ENCODE results near the gene GLRX5. TPM values are rescaled to one million over a fixed set of nuclear protein-coding genes. Genes with fewer than 3 reads are reported as not detected.

The GLRX5 gene
- total RNA-seq, 1 experiment from 2014 or later: 60.1 TPM

DNA sequence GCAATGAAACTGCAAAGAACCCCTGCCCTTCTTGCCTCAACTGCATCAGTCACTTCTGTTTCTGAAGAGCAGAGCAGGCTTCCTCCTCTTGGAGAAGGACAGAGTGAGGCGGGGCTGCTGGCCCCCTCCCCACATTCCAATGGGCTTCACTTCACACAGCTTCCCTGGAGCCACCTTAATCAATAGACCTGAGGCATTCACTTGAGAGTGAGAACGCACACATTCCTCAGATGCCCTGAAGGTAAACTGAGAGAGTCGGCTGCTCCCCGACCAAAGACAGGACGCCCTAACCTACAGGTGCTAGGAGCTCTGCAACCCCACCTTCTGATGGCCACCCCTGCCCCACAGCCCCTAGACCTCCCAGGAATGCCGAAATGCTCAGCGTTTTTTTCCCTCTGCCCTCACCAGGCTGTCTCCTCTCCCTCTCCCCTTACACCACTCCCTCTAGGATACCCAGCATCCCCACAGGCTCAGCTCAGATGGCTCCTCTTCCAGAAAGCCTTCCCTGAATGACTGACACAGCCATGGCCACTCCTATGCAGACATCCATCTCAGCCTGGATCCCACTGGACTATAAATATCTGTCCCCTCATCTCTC lies 49.5 kb upstream of the GLRX5 start (continued):
- TF ChIP-seq CEBPB (IDR thresholded peaks at IDR 0.05; ENCODE audit: low read depth): no peak

GRCh38 chr14:95486875-95487668 lies 47.8 kb upstream of the GLRX5 start:
- no peak overlapping the region for H3K9ac ChIP-seq (ENCODE audit: low read length)
- H3K79me2 ChIP-seq (ENCODE audit: insufficient read depth, low read length): no peaks in the 10 kb centered on the region
- H4K20me1 ChIP-seq (ENCODE audit: insufficient read depth): no peaks in the 10 kb centered on the region
- no peak overlapping the region for H3K27ac ChIP-seq (ENCODE audit: low read depth, low read length)
- ChIA-PET RAD21 (ENCODE audit: low non-redundant PET in 1 of 2, low total read pairs in 2 of 2, uncharacterized antibody in 2 of 2, unreplicated experiment in 2 of 2) (no interaction called here), CTCF (no interaction called here), POLR2A (no interaction called here)
- H3K9me3 ChIP-seq (ENCODE audit: control insufficient read depth in 1 of 2, insufficient read depth in 1 of 2, low read depth in 1 of 2, low read length in 2 of 2): no peaks in the 10 kb centered on the region
- no peaks in the 10 kb centered on the region for H3K9me2 ChIP-seq (ENCODE audit: insufficient read depth)
- no peaks in the 10 kb centered on the region for H3K27me3 ChIP-seq (ENCODE audit: insufficient read depth, low read length)
- no peak overlapping the region for H2AFZ ChIP-seq (ENCODE audit: low read depth, low read length, poor library complexity, severe bottlenecking)
- no peak for DNase-seq (ENCODE audit: low read depth, low spot score)
- H3K4me3 ChIP-seq (replicated peaks in 1 of 2; ENCODE audit: low read depth in 1 of 2, low read length in 2 of 2): no peak overlapping the region
- no TSS peak for BruUV-seq (replicated peaks)
- no peaks in the 10 kb centered on the region for H3K36me3 ChIP-seq (ENCODE audit: control insufficient read depth in 1 of 2, insufficient read depth in 2 of 2, low read length in 2 of 2)
- H3K4me1 ChIP-seq (ENCODE audit: control insufficient read depth in 1 of 2, insufficient read depth in 2 of 2, low read length in 2 of 2): peaks cover 20 to 40% of the 10 kb centered on the region in 2 experiments
- TF ChIP-seq ELF1 (IDR thresholded peaks at IDR 0.05; ENCODE audit: borderline replicate concordance, low read depth) (no peak), ZNF274 (IDR thresholded peaks at IDR 0.05; ENCODE audit: low read depth, low read length) (no peak)
- no peak for ATAC-seq
- intact Hi-C loops (cut with micrococcal nuclease): no loop called here
- no peak overlapping the region for H3K4me2 ChIP-seq (ENCODE audit: low read length)

DNA sequence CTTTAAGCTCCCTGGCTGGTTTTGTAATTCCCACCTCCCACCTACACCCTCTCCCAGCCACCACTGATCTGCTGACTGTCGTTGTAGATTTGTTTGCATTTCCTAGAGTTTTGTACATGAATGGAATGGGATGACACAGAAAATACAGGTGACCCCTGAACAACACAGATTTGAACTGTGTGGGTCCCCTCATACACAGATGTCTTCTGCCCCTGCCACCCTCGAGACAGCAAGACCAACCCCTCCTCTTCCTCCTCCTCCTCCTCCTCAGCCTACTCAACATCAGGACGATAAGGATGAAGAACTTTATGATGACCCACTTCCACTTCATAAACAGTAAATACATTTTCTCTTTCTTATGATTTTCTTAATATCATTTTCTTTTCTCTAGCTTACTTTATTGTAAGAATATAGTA lies 47.2 kb upstream of the GLRX5 start:
- no peak overlapping the region for H3K9ac ChIP-seq (ENCODE audit: low read length)
- H3K4me1 ChIP-seq (ENCODE audit: control insufficient read depth in 1 of 2, insufficient read depth in 2 of 2, low read length in 2 of 2): peaks cover 15 to 34% of the 10 kb centered on the region in 2 experiments

More for the DNA sequence above, 47.2 kb upstream of the GLRX5 start:
- Histone ChIP-seq H3K27ac (ENCODE audit: low read depth, low read length) (no peak overlapping the region), H3K9me3 (ENCODE audit: control insufficient read depth in 1 of 2, insufficient read depth in 1 of 2, low read depth in 1 of 2, low read length in 2 of 2) (no peaks in the 10 kb centered on the region), H3K9me2 (ENCODE audit: insufficient read depth) (no peaks in the 10 kb centered on the region), H3K4me2 (ENCODE audit: low read length) (no peak overlapping the region), H2AFZ (ENCODE audit: low read depth, low read length, poor library complexity, severe bottlenecking) (no peak overlapping the region), H4K20me1 (ENCODE audit: insufficient read depth) (no peaks in the 10 kb centered on the region), H3K79me2 (ENCODE audit: insufficient read depth, low read length) (no peaks in the 10 kb centered on the region), H3K27me3 (ENCODE audit: insufficient read depth, low read length) (no peaks in the 10 kb centered on the region), H3K4me3 (replicated peaks in 1 of 2; ENCODE audit: low read depth in 1 of 2, low read length in 2 of 2) (no peak overlapping the region), H3K36me3 (ENCODE audit: control insufficient read depth in 1 of 2, insufficient read depth in 2 of 2, low read length in 2 of 2) (no peaks in the 10 kb centered on the region)
- ATAC-seq (no peak), DNase-seq (ENCODE audit: low read depth, low spot score) (no peak)
- intact Hi-C loops (cut with micrococcal nuclease): no loop called here
- POLR2A ChIA-PET: no interaction called here
- CTCF ChIA-PET: no interaction called here
- TF ChIP-seq REST (IDR thresholded peaks at IDR 0.05; ENCODE audit: low read depth) (no peak), SRF (IDR thresholded peaks at IDR 0.05; ENCODE audit: low read depth) (no peak), YY1 (IDR thresholded peaks at IDR 0.05; ENCODE audit: extremely low read depth, insufficient replicate concordance, low read depth, low read length) (no peak), CBX3 (IDR thresholded peaks at IDR 0.05; ENCODE audit: low read depth) (no peak), SIN3A (IDR thresholded peaks at IDR 0.05; ENCODE audit: low read depth) (no peak), EGR1 (IDR thresholded peaks at IDR 0.05; ENCODE audit: low read depth) (no peak), POLR2A (IDR thresholded peaks at IDR 0.05; ENCODE audit: borderline replicate concordance, extremely low read depth, insufficient read depth, insufficient read length) (no peak), EZH2phosphoT487 (IDR thresholded peaks at IDR 0.05; ENCODE audit: borderline replicate concordance) (no peak), FOSL1 (IDR thresholded peaks at IDR 0.05; ENCODE audit: low read depth) (no peak), TCF7L2 (IDR thresholded peaks at IDR 0.05; ENCODE audit: borderline replicate concordance, extremely low read depth, insufficient read depth, insufficient read length) (no peak), SP1 (IDR thresholded peaks at IDR 0.05; ENCODE audit: low read depth) (no peak)
- RAD21 ChIA-PET (ENCODE audit: low non-redundant PET in 1 of 2, low total read pairs in 2 of 2, uncharacterized antibody in 2 of 2, unreplicated experiment in 2 of 2): no interaction called here
- BruUV-seq (replicated peaks): no TSS peak
